ENCODE measurements around the gene NOTCH4. TPM values are rescaled to one million over a fixed set of nuclear protein-coding genes. Genes with fewer than 3 reads are reported as not detected.

NOTCH4 gene
- total and polyA plus RNA-seq, 9 of the 15 experiments (the other 6 are each of a cell fraction or from before 2014, with no cell fraction given), result 0.24 to 4.3 (median 1.7) TPM

DNA sequence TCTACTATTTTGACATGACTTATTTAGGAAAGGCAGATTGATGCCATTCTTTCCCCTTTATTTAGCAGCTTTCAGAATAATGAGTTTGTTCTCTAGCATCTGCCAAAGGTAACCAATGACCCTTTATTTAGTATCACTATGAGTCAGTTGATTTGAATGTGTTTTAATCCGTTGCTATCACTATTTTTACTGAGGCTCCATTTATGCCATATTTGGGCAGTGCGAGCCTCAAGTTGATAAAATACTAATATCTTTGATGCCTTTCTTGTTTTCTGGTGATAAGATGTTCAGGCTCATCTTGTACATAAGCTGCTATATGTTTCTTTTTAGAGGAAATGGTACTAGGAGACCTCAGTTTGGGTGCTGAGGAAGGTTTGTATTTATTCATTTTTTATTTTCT lies 15.6 kb upstream of the NOTCH4 start:
- H3K9me1 ChIP-seq (ENCODE audit: control insufficient read depth, insufficient read depth, low read length), result no peaks in the 10 kb centered on the region
- no peaks in the 10 kb centered on the region for H3K36me3 ChIP-seq (ENCODE audit: control insufficient read depth, insufficient read depth, low read length)
- peaks cover 8 to 21% of the 10 kb centered on the region in 2 experiments; a peak in 4 of 5 replicates for H3K27me3 ChIP-seq (ENCODE audit: control insufficient read depth in 2 of 2, insufficient read depth in 2 of 2, low read length in 2 of 2)
- no TSS peak for BruUV-seq (replicated peaks)
- ChIA-PET CTCF (ENCODE audit: low intra/inter-chr PET ratio) (no interaction called here), POLR2A (interaction anchor here (0.6 to 1.3 kb wide), 2 partner anchors 10 to 599 kb away, joined by 3 to 4 read pairs; no protein-coding TSS in a partner anchor)
- no peaks in the 10 kb centered on the region for H3K79me2 ChIP-seq (ENCODE audit: control insufficient read depth, insufficient read depth, low read length)
- no peak overlapping the region for H3K4me2 ChIP-seq (ENCODE audit: insufficient read depth, low read length)
- no peaks in the 10 kb centered on the region for H4K20me1 ChIP-seq (replicated peaks; ENCODE audit: control insufficient read depth, insufficient read depth, low read length)
- ATAC-seq, result no peak
- H3K4me1 ChIP-seq (replicated peaks in 1 of 2; ENCODE audit: control insufficient read depth in 2 of 2, insufficient read depth in 2 of 2, low read length in 2 of 2), result no peaks in the 10 kb centered on the region
- 4% methylated on average over 2 of the region's 2 CpGs for WGBS (ENCODE audit: insufficient coverage, low coverage, missing lambda C conversion rate)
- in situ Hi-C loops (cut with MboI) (no loop called here), intact Hi-C loops (cut with micrococcal nuclease) (no loop called here)
- H2AFZ ChIP-seq (ENCODE audit: low read depth, low read length), result no peak overlapping the region
- FAIRE-seq, result no peak
- no peak for DNase-seq (ENCODE audit: extremely low read depth in 1 of 4, low spot score in 3 of 4)
- H3K4me3 ChIP-seq, result no peak overlapping the region
- no peak overlapping the region for H3K9ac ChIP-seq (ENCODE audit: insufficient read depth in 1 of 2, low read depth in 2 of 2, low read length in 2 of 2)
- H3K27ac ChIP-seq (ENCODE audit: extremely low read depth, low read depth, low read length), result no peak overlapping the region
- no peak for TF ChIP-seq NRF1 (conservative IDR thresholded peaks at IDR 0.05 in 1 of 2, IDR thresholded peaks at IDR 0.05 in 1 of 2)
- no peak for TF ChIP-seq HNRNPL (IDR thresholded peaks at IDR 0.05; ENCODE audit: low read depth, low read length)
- TF ChIP-seq SRSF7 (optimal IDR thresholded peaks at IDR 0.05; ENCODE audit: low read depth, low read length), result no peak
- no peaks in the 10 kb centered on the region; the same call in 1 of the 2 replicates for H3K9me3 ChIP-seq (replicated peaks; ENCODE audit: control insufficient read depth, insufficient read depth, low read depth, low read length)

DNA sequence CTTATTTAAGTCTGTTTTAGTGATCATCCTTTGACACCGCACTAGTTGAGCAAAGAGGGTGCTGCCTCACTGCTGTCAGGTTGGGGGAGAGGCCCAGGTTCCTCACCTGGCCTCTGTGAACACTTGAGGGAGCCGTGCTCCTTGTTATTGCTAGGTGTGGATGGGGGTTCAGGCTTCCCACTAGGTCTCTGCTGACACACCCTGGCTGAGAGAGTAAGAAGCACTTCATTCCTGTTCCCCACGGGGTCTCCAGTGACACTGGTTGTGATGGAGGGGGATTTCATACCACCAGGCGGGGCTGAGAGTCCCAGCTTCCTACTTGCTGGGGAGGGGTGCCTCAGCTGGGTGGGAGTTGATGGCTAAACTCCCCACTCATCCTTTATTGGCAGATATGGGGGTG lies 11.1 kb upstream of the NOTCH4 start:
- Histone ChIP-seq H4K20me1 (replicated peaks; ENCODE audit: control insufficient read depth, insufficient read depth, low read length) (no peaks in the 10 kb centered on the region), H3K4me1 (replicated peaks in 1 of 2; ENCODE audit: control insufficient read depth in 2 of 2, insufficient read depth in 2 of 2, low read length in 2 of 2) (no peaks in the 10 kb centered on the region), H3K36me3 (ENCODE audit: control insufficient read depth, insufficient read depth, low read length) (no peaks in the 10 kb centered on the region), H3K79me2 (ENCODE audit: control insufficient read depth, insufficient read depth, low read length) (no peaks in the 10 kb centered on the region), H3K27me3 (ENCODE audit: control insufficient read depth in 2 of 2, insufficient read depth in 2 of 2, low read length in 2 of 2) (peaks cover 3 to 8% of the 10 kb centered on the region in 2 experiments; a peak in 2 of 5 replicates), H3K4me3 (no peak overlapping the region), H3K4me2 (ENCODE audit: insufficient read depth, low read length) (no peak overlapping the region), H3K9ac (ENCODE audit: insufficient read depth in 1 of 2, low read depth in 2 of 2, low read length in 2 of 2) (peak overlapping the region in 1 of 2 experiments; percentile 6; a peak in 1 of 4 replicates), H3K9me1 (ENCODE audit: control insufficient read depth, insufficient read depth, low read length) (no peaks in the 10 kb centered on the region), H2AFZ (ENCODE audit: low read depth, low read length) (no peak overlapping the region), H3K9me3 (replicated peaks; ENCODE audit: control insufficient read depth, insufficient read depth, low read depth, low read length) (no peaks in the 10 kb centered on the region; the same call in 1 of the 2 replicates), H3K27ac (ENCODE audit: extremely low read depth, low read depth, low read length) (no peak overlapping the region)
- in situ Hi-C loops (cut with MboI), result no loop called here
- CTCF ChIA-PET (ENCODE audit: low intra/inter-chr PET ratio), result no interaction called here
- POLR2A ChIA-PET, result interaction anchor here (0.8 kb wide), 1 partner anchor 10 kb away, joined by 5 read pairs; no protein-coding TSS in a partner anchor
- ATAC-seq (peak; percentile 95), FAIRE-seq (no peak), DNase-seq (ENCODE audit: extremely low read depth in 1 of 4, low spot score in 3 of 4) (peak in 2 of 4 experiments; percentile 62 to 63)
- intact Hi-C loops (cut with micrococcal nuclease), result loop anchor here (1.0 kb wide), 2 partner anchors 40 to 116 kb away; no protein-coding TSS in a partner anchor
- WGBS (ENCODE audit: insufficient coverage, low coverage, missing lambda C conversion rate), result 1% methylated on average over 4 of the region's 4 CpGs
- BruUV-seq (replicated peaks), result no TSS peak
- TF ChIP-seq, protein P1, sequence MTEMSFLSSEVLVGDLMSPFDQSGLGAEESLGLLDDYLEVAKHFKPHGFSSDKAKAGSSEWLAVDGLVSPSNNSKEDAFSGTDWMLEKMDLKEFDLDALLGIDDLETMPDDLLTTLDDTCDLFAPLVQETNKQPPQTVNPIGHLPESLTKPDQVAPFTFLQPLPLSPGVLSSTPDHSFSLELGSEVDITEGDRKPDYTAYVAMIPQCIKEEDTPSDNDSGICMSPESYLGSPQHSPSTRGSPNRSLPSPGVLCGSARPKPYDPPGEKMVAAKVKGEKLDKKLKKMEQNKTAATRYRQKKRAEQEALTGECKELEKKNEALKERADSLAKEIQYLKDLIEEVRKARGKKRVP (CRISPR knock-in tag; IDR thresholded peaks at IDR 0.05), result no peak
- TF ChIP-seq, protein P2, sequence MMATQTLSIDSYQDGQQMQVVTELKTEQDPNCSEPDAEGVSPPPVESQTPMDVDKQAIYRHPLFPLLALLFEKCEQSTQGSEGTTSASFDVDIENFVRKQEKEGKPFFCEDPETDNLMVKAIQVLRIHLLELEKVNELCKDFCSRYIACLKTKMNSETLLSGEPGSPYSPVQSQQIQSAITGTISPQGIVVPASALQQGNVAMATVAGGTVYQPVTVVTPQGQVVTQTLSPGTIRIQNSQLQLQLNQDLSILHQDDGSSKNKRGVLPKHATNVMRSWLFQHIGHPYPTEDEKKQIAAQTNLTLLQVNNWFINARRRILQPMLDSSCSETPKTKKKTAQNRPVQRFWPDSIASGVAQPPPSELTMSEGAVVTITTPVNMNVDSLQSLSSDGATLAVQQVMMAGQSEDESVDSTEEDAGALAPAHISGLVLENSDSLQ (IDR thresholded peaks at IDR 0.05), result no peak
- TF ChIP-seq TEAD4 (IDR thresholded peaks at IDR 0.05; ENCODE audit: low read length) (no peak), TEAD4 (CRISPR knock-in tag; IDR thresholded peaks at IDR 0.05; ENCODE audit: borderline replicate concordance) (no peak), CC2D1A (IDR thresholded peaks at IDR 0.05) (0 out of 2 replicates have a peak, but pooled peaks have one; percentile 24), ZBTB7A (IDR thresholded peaks at IDR 0.05; ENCODE audit: borderline replicate concordance, control insufficient read depth, low read depth, low read length) (peak; percentile 32; the same call in 1 of the 2 replicates), CCAR2 (IDR thresholded peaks at IDR 0.05; ENCODE audit: low read depth, low read length) (no peak), KAT7 (CRISPR knock-in tag; IDR thresholded peaks at IDR 0.05; ENCODE audit: borderline replicate concordance) (no peak), SP2 (IDR thresholded peaks at IDR 0.05; ENCODE audit: extremely low read depth, low read depth, low read length, poor library complexity, severe bottlenecking) (no peak)

Data from K562 (cell line).